Cardiac muscle cell (in vitro differentiated cells and primary cell): Measurements from ENCODE around the gene SH3PXD2B. TPM values are rescaled to one million over a fixed set of nuclear protein-coding genes. Genes with fewer than 3 reads are reported as not detected.
"Not testable (repeated sequence)": the region's sequence is repeated elsewhere in the genome, so short reads cannot be mapped to it uniquely, and the experiment has no call there.

ENCODE experiments used
- DNase-seq, 2 donors: peaks; one replicate each; pipeline versions ENCODE4 v3.0.0 to v3.0.0-alpha.2; 2010 to 2017; ENCODE audit warnings: low read depth in 1 of 2, low spot score in 1 of 2
- H3K27ac ChIP-seq: fragments of 200-600 bp; sonication (generic); 2 replicates; pipeline ENCODE4 v1.5.1; 2016
- H3K27me3 ChIP-seq: fragments of 200-600 bp; sonication (generic); 2 replicates; pipeline ENCODE4 v1.6.0; 2016; ENCODE audit warnings: control low read depth
- H3K36me3 ChIP-seq: fragments of 200-600 bp; sonication (generic); 2 replicates; pipeline ENCODE4 v1.5.1; 2016; ENCODE audit warnings: control low read depth
- H3K4me1 ChIP-seq: fragments of 200-600 bp; sonication (generic); 2 replicates; pipeline ENCODE4 v1.8.1; 2017; ENCODE audit warnings: low read depth, mild to moderate bottlenecking, mixed run types
- H3K4me3 ChIP-seq: fragments of 200-600 bp; sonication (generic); 2 replicates; pipeline ENCODE4 v1.5.1; 2016; ENCODE audit warnings: mild to moderate bottlenecking
- H3K9me3 ChIP-seq: fragments of 200-600 bp; sonication (generic); 2 replicates; pipeline ENCODE4 v1.5.1; 2017; ENCODE audit warnings: low read depth, mild to moderate bottlenecking, control low read depth
- polyA plus RNA-seq: library from polyadenylated mRNA; unstranded; fragments of >200 nt; fragmentation: Nextera tagmentation; extraction: Ambion mirVana; gene quantifications from 2 replicates; pipeline ENCODE4 v1.2.1, GENCODE V29; 2016
- total RNA-seq: library from RNA; depleted of rRNA; stranded (reverse); fragments of >200 nt; gene quantifications from 2 replicates; pipeline ENCODE4 v1.2.3, GENCODE V29; 2016
- TF ChIP-seq, protein P1 (sequence below): IDR thresholded peaks from 2 replicates; pipeline ENCODE4 v1.5.1; 2012; ENCODE audit warnings: low read depth, mild to moderate bottlenecking, low read length

SH3PXD2B gene
- total and polyA plus RNA-seq, 2 experiments from 2014 or later: 13.9 to 27.6 TPM

DNA sequence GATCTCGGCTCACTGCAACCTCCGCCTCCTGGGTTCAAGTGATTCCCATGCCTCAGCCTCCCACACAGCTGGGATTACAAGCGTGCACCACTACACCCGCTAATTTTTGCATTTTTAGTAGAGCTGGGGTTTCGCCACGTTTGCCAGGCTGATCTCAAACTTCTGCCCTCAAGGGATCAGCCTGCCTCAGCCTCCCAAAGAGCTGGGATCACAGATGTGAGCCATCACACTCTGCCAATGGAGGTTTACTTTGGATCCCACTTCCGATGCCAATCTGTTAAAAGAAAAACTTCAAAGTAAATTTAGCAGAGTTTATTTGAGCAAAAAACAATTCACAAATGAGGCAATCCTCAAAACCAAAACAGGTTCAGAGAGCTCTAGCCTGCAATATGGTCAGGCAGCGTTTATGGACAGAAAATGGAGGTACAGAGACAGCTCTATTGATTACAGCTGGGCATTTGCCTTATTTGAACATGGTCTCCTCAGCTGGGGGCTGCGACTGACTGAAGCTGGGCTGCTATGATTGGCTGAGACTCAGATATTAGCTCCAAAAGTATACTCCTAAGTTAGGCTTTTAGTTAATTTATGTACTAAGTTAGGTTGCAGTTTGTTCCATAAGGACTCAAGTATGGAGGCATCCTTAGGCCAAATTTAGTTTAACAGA lies 152.1 kb downstream of the SH3PXD2B start:
- DNase-seq: no peak
- no peak overlapping the region for H3K4me3 ChIP-seq
- no peaks in the 10 kb centered on the region for H3K9me3 ChIP-seq
- H3K27me3 ChIP-seq: no peaks in the 10 kb centered on the region
- TF ChIP-seq, protein P1, sequence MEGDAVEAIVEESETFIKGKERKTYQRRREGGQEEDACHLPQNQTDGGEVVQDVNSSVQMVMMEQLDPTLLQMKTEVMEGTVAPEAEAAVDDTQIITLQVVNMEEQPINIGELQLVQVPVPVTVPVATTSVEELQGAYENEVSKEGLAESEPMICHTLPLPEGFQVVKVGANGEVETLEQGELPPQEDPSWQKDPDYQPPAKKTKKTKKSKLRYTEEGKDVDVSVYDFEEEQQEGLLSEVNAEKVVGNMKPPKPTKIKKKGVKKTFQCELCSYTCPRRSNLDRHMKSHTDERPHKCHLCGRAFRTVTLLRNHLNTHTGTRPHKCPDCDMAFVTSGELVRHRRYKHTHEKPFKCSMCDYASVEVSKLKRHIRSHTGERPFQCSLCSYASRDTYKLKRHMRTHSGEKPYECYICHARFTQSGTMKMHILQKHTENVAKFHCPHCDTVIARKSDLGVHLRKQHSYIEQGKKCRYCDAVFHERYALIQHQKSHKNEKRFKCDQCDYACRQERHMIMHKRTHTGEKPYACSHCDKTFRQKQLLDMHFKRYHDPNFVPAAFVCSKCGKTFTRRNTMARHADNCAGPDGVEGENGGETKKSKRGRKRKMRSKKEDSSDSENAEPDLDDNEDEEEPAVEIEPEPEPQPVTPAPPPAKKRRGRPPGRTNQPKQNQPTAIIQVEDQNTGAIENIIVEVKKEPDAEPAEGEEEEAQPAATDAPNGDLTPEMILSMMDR: no peak
- no peaks in the 10 kb centered on the region for H3K36me3 ChIP-seq
- H3K27ac ChIP-seq: no peak overlapping the region
- H3K4me1 ChIP-seq: no peaks in the 10 kb centered on the region

DNA sequence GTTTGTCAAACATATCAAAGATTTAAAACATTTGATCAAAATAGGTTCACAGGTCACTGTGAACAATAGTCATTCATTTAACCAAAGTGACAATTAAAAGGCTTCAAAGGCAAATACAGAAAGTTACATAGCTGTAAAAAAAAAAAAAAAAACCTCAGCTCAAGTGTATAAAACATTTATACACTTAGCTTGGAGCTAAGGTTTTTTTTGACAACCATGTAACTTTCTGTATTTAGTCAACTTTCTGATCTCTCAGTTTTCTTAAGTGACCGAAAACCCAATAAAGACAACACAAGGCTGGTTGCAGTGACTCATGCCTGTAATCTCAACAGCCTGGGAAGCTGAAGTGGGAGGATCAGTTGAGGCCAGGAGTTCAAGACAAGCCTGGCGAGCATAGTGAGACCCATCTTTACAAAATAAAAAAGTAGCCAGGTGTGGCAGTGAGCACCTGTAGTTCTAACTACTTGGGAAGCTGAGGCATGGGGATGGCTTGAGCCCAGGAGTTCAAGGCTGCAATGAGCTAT lies 154.3 kb downstream of the SH3PXD2B start:
- Histone ChIP-seq H3K4me1 (no peaks in the 10 kb centered on the region), H3K27ac (no peak overlapping the region), H3K9me3 (no peaks in the 10 kb centered on the region), H3K36me3 (no peaks in the 10 kb centered on the region), H3K4me3 (no peak overlapping the region), H3K27me3 (no peaks in the 10 kb centered on the region)
- TF ChIP-seq, protein P1: no peak
- DNase-seq: peak in 1 of 2 donors; percentile 68

- TF ChIP-seq, protein P1: no peak
- Histone ChIP-seq H3K4me1 (no peaks in the 10 kb centered on the region), H3K9me3 (no peaks in the 10 kb centered on the region), H3K4me3 (no peak overlapping the region), H3K27ac (no peak overlapping the region), H3K36me3 (no peaks in the 10 kb centered on the region), H3K27me3 (no peaks in the 10 kb centered on the region)
- no peak for DNase-seq
Observed at GRCh38 chr5:172294831-172295230, 159.5 kb downstream of the SH3PXD2B start.

- Histone ChIP-seq H3K9me3 (no peaks in the 10 kb centered on the region), H3K36me3 (no peaks in the 10 kb centered on the region), H3K27ac (no peak overlapping the region), H3K4me1 (no peaks in the 10 kb centered on the region), H3K4me3 (no peak overlapping the region), H3K27me3 (no peaks in the 10 kb centered on the region)
- TF ChIP-seq, protein P1: no peak
- no peak for DNase-seq
Observed at GRCh38 chr5:172293745-172294342, 160.5 kb downstream of the SH3PXD2B start.

- DNase-seq: peak; percentile 84 to 89
- Histone ChIP-seq H3K27ac (no peak overlapping the region), H3K27me3 (no peaks in the 10 kb centered on the region), H3K4me3 (no peak overlapping the region), H3K4me1 (no peaks in the 10 kb centered on the region), H3K36me3 (no peaks in the 10 kb centered on the region), H3K9me3 (no peaks in the 10 kb centered on the region)
- TF ChIP-seq, protein P1: peak; percentile 89
Observed at GRCh38 chr5:172293054-172293744, 161.1 kb downstream of the SH3PXD2B start.

GRCh38 chr5:172291837-172292236 lies 162.5 kb downstream of the SH3PXD2B start:
- H3K36me3 ChIP-seq, H3K27ac ChIP-seq, DNase-seq, H3K9me3 ChIP-seq, H3K4me3 ChIP-seq, H3K4me1 ChIP-seq, H3K27me3 ChIP-seq: not testable (repeated sequence)
